Neutrophil (primary cell): Measurements from ENCODE around the gene ATF7IP2.

Source experiments
- H3K27ac ChIP-seq: fragments of 200-600 bp; sonication (generic); 2 replicates; pipeline ENCODE4 v1.5.1; 2016; ENCODE audit warnings: mild to moderate bottlenecking, moderate library complexity
- H3K27me3 ChIP-seq: fragments of 200-600 bp; sonication (generic); 2 replicates; pipeline ENCODE4 v1.6.0; 2016; ENCODE audit warnings: mild to moderate bottlenecking
- H3K36me3 ChIP-seq: fragments of 200-600 bp; sonication (generic); 2 replicates; pipeline ENCODE4 v1.5.1; 2017
- H3K4me1 ChIP-seq, 2 experiments: fragments of 200-600 bp in 1 of 2; sonication (generic) in 1 of 2; 1 replicate in 1 of 2; 2 replicates in 1 of 2; pipeline versions ENCODE4 v1.5.1 to v1.6.1; 2013 to 2016; ENCODE audit warnings: low read depth in 1 of 2, low read length in 1 of 2, mild to moderate bottlenecking in 1 of 2, moderate library complexity in 1 of 2; ENCODE audit not compliant: control insufficient read depth in 1 of 2, insufficient read depth in 1 of 2
- H3K4me3 ChIP-seq, 2 experiments: fragments of 200-600 bp in 1 of 2; sonication (generic) in 1 of 2; 1 replicate in 1 of 2; 2 replicates in 1 of 2; pipeline ENCODE4 v1.5.1; 2013 to 2016; ENCODE audit warnings: low read depth in 1 of 2, low read length in 1 of 2, mild to moderate bottlenecking in 1 of 2, moderate library complexity in 1 of 2
- H3K9me3 ChIP-seq: fragments of 200-600 bp; sonication (generic); 2 replicates; pipeline ENCODE4 v1.5.1; 2016
- CTCF ChIP-seq: fragments of 200-600 bp; sonication (generic); IDR thresholded peaks from 2 replicates; pipeline ENCODE4 v1.5.1; 2016; ENCODE audit warnings: antibody characterized with exemption

ATF7IP2 gene

GRCh38 chr16:10387188-10387617 lies 1.3 kb downstream of the ATF7IP2 start:
- Histone ChIP-seq H3K4me1 (peaks cover 16 to 25% of the 10 kb centered on the region in 2 experiments), H3K9me3 (no peaks in the 10 kb centered on the region), H3K27me3 (peaks cover 9% of the 10 kb centered on the region), H3K27ac (no peak overlapping the region), H3K36me3 (no peaks in the 10 kb centered on the region), H3K4me3 (peak overlapping the region in 1 of 2 experiments; percentile 56)
- TF ChIP-seq CTCF, result no peak

- TF ChIP-seq CTCF, result no peak
- H3K36me3 ChIP-seq, result no peaks in the 10 kb centered on the region
- H3K4me3 ChIP-seq, result no peak overlapping the region
- no peak overlapping the region for H3K27ac ChIP-seq
- no peaks in the 10 kb centered on the region for H3K9me3 ChIP-seq
- peaks cover 16 to 25% of the 10 kb centered on the region in 2 experiments for H3K4me1 ChIP-seq
- H3K27me3 ChIP-seq, result peaks cover 9% of the 10 kb centered on the region
Observed at GRCh38 chr16:10388988-10389387, 3.1 kb downstream of the ATF7IP2 start.

GRCh38 chr16:10390330-10390729 lies 4.5 kb downstream of the ATF7IP2 start:
- no peak for TF ChIP-seq CTCF

GRCh38 chr16:10390867-10391266 lies 5.0 kb downstream of the ATF7IP2 start:
- peaks cover 15 to 23% of the 10 kb centered on the region in 2 experiments for H3K4me1 ChIP-seq
- no peak overlapping the region for H3K4me3 ChIP-seq
- no peak for TF ChIP-seq CTCF
- H3K36me3 ChIP-seq, result no peaks in the 10 kb centered on the region
- peaks cover 7% of the 10 kb centered on the region for H3K27me3 ChIP-seq
- no peaks in the 10 kb centered on the region for H3K9me3 ChIP-seq
- no peak overlapping the region for H3K27ac ChIP-seq

More at GRCh38 chr16:10390330-10390729, 4.5 kb downstream of the ATF7IP2 start:
- H3K4me1 ChIP-seq, result peaks cover 16 to 25% of the 10 kb centered on the region in 2 experiments
- no peaks in the 10 kb centered on the region for H3K9me3 ChIP-seq
- H3K27me3 ChIP-seq, result peaks cover 9% of the 10 kb centered on the region
- no peak overlapping the region for H3K27ac ChIP-seq
- H3K4me3 ChIP-seq, result no peak overlapping the region
- H3K36me3 ChIP-seq, result no peaks in the 10 kb centered on the region

GRCh38 chr16:10391339-10391738 lies 5.5 kb downstream of the ATF7IP2 start:
- no peak overlapping the region for H3K4me3 ChIP-seq
- H3K36me3 ChIP-seq, result no peaks in the 10 kb centered on the region
- peaks cover 2% of the 10 kb centered on the region for H3K27me3 ChIP-seq
- no peak overlapping the region for H3K27ac ChIP-seq
- TF ChIP-seq CTCF, result no peak
- peaks cover 11 to 18% of the 10 kb centered on the region in 2 experiments for H3K4me1 ChIP-seq
- H3K9me3 ChIP-seq, result no peaks in the 10 kb centered on the region

GRCh38 chr16:10402975-10403374 lies 17.1 kb downstream of the ATF7IP2 start:
- Histone ChIP-seq H3K4me3 (no peak overlapping the region), H3K9me3 (no peaks in the 10 kb centered on the region), H3K36me3 (no peaks in the 10 kb centered on the region), H3K4me1 (no peaks in the 10 kb centered on the region), H3K27me3 (no peaks in the 10 kb centered on the region), H3K27ac (no peak overlapping the region)
- TF ChIP-seq CTCF, result no peak
